Measurements from ENCODE around the gene DUS3L. TPM values are rescaled to one million over a fixed set of nuclear protein-coding genes. Genes with fewer than 3 reads are reported as not detected.
"Not testable (repeated sequence)": the region's sequence is repeated elsewhere in the genome, so short reads cannot be mapped to it uniquely, and the experiment has no call there.

The DUS3L gene
- total and polyA plus RNA-seq, 2 donors (not counting 1 experiment from before 2014, with no cell fraction given) = 84.6 to 118 TPM

GRCh38 chr19:5782322-5782721, 8.6 kb downstream of the DUS3L start:
- 100% methylated on average over 5 of the region's 9 CpGs for WGBS (ENCODE audit: insufficient coverage)
- no peak overlapping the region for H2AFZ ChIP-seq (ENCODE audit: insufficient read depth, low read depth, low read length, poor library complexity, severe bottlenecking)
- H3K9ac ChIP-seq (ENCODE audit: low read length) = no peak overlapping the region
- no peaks in the 10 kb centered on the region for H3K27me3 ChIP-seq (replicated peaks in 1 of 4; ENCODE audit: control extremely low read depth in 1 of 4, control insufficient read depth in 3 of 4, insufficient read depth in 4 of 4, low read length in 3 of 4)
- Mint-ChIP-seq H3K9me3 (ENCODE audit: insufficient read depth) (no peaks in the 10 kb centered on the region), H3K4me1 (no peaks in the 10 kb centered on the region), H3K4me3 (no peak overlapping the region), H3K27ac (no peak overlapping the region), H3K27me3 (no peaks in the 10 kb centered on the region)
- H3K9me3 ChIP-seq (ENCODE audit: control extremely low read depth in 1 of 3, control insufficient read depth in 2 of 3, insufficient read depth in 1 of 3, low read length in 2 of 3) = no peaks in the 10 kb centered on the region
- ATAC-seq (ENCODE audit: low read depth) (no peak), DNase-seq (no peak)
- no peak overlapping the region for H3K4me3 ChIP-seq (ENCODE audit: control extremely low read depth in 1 of 5, extremely low read depth in 1 of 5, insufficient read depth in 1 of 5, low read depth in 2 of 5, low read length in 4 of 5)
- ChIA-PET POLR2A (no interaction called here), CTCF (no interaction called here)
- TF ChIP-seq EZH2 (IDR thresholded peaks at IDR 0.05; ENCODE audit: borderline replicate concordance, insufficient read depth, low read depth, low read length, poor library complexity, severe bottlenecking) (no peak), CTCF (IDR thresholded peaks at IDR 0.05) (no peak)
- peaks cover 3% of the 10 kb centered on the region for H3K79me2 ChIP-seq (ENCODE audit: control insufficient read depth, insufficient read depth, low read length)
- peaks cover 0 to 27% of the 10 kb centered on the region in 2 experiments for H3K36me3 ChIP-seq (replicated peaks in 1 of 2; ENCODE audit: control extremely low read depth in 1 of 2, control insufficient read depth in 1 of 2, extremely low read depth in 1 of 2, insufficient read depth in 2 of 2, low read length in 1 of 2)
- intact Hi-C loops (cut with micrococcal nuclease) = no loop called here
- no peaks in the 10 kb centered on the region for H4K20me1 ChIP-seq (ENCODE audit: control insufficient read depth, insufficient read depth, low read length, poor library complexity, severe bottlenecking)
- no peak overlapping the region for H3K27ac ChIP-seq (ENCODE audit: low read length in 2 of 2)
- H3K4me2 ChIP-seq (replicated peaks; ENCODE audit: low read depth, low read length, poor library complexity, severe bottlenecking) = no peak overlapping the region
- H3K4me1 ChIP-seq (ENCODE audit: control insufficient read depth in 2 of 2, insufficient read depth in 2 of 2, low read length in 2 of 2) = no peaks in the 10 kb centered on the region

- H3K4me3 Mint-ChIP-seq; H3K27ac Mint-ChIP-seq; H3K79me2 ChIP-seq (ENCODE audit: control insufficient read depth, insufficient read depth, low read length); H2AFZ ChIP-seq (ENCODE audit: insufficient read depth, low read depth, low read length, poor library complexity, severe bottlenecking); intact Hi-C loops (cut with micrococcal nuclease); H3K9me3 ChIP-seq (ENCODE audit: control extremely low read depth in 1 of 3, control insufficient read depth in 2 of 3, insufficient read depth in 1 of 3, low read length in 2 of 3); DNase-seq; H3K9ac ChIP-seq (ENCODE audit: low read length); H3K4me1 Mint-ChIP-seq; H3K9me3 Mint-ChIP-seq (ENCODE audit: insufficient read depth); ATAC-seq (ENCODE audit: low read depth); H3K4me3 ChIP-seq (ENCODE audit: control extremely low read depth in 1 of 5, extremely low read depth in 1 of 5, insufficient read depth in 1 of 5, low read depth in 2 of 5, low read length in 4 of 5); H4K20me1 ChIP-seq (ENCODE audit: control insufficient read depth, insufficient read depth, low read length, poor library complexity, severe bottlenecking); H3K27me3 ChIP-seq (replicated peaks in 1 of 4; ENCODE audit: control extremely low read depth in 1 of 4, control insufficient read depth in 3 of 4, insufficient read depth in 4 of 4, low read length in 3 of 4); H3K4me2 ChIP-seq (replicated peaks; ENCODE audit: low read depth, low read length, poor library complexity, severe bottlenecking); H3K27me3 Mint-ChIP-seq; H3K4me1 ChIP-seq (ENCODE audit: control insufficient read depth in 2 of 2, insufficient read depth in 2 of 2, low read length in 2 of 2); H3K27ac ChIP-seq (ENCODE audit: low read length in 2 of 2): not testable (repeated sequence)
- ChIA-PET CTCF (interaction anchor here (0.7 kb wide), 1 partner anchor 14 kb away, joined by 4 read pairs; no protein-coding TSS in a partner anchor), POLR2A (interaction anchor here (0.6 to 0.7 kb wide), 2 partner anchors 138 to 244 kb away, joined by 3 read pairs; no protein-coding TSS in a partner anchor)
- peaks cover 0 to 15% of the 10 kb centered on the region in 2 experiments for H3K36me3 ChIP-seq (replicated peaks in 1 of 2; ENCODE audit: control extremely low read depth in 1 of 2, control insufficient read depth in 1 of 2, extremely low read depth in 1 of 2, insufficient read depth in 2 of 2, low read length in 1 of 2)
- 97% methylated on average over 10 of the region's 11 CpGs for WGBS (ENCODE audit: insufficient coverage)
These were observed 10.0 kb downstream of the DUS3L start for GRCh38 chr19:5780916-5781315.
